Peyer's patch (tissue), 4 donors: ENCODE results near the gene KRTAP13-1. TPM values are rescaled to one million over a fixed set of nuclear protein-coding genes. Genes with fewer than 3 reads are reported as not detected.

Experiments
- DNase-seq, 3 donors: peaks; one replicate each; pipeline ENCODE4 v3.0.0-alpha.2; 2017 to 2019
- H3K27ac ChIP-seq, 4 donors: fragments of 200-600 bp; sonication (generic); one replicate each; pipeline ENCODE4 v1.5.1; 2016 to 2019
- H3K27me3 ChIP-seq, 2 donors: fragments of 200-600 bp; sonication (generic); one replicate each; pipeline ENCODE4 v1.5.1; 2019
- H3K36me3 ChIP-seq, 3 donors: fragments of 200-600 bp; sonication (generic); one replicate each; pipeline ENCODE4 v1.5.1; 2016 to 2019
- H3K4me1 ChIP-seq, 4 donors: fragments of 200-600 bp; sonication (generic); one replicate each; pipeline ENCODE4 v1.5.1; 2016 to 2019
- H3K4me3 ChIP-seq, 4 donors: fragments of 200-600 bp; sonication (generic); 1 replicate in 3 of 4; 2 replicates in 1 of 4; pipeline ENCODE4 v1.5.1; 2016 to 2019; ENCODE audit warnings: mild to moderate bottlenecking in 1 of 4
- H3K9me3 ChIP-seq, 4 donors: fragments of 200-600 bp; sonication (generic); one replicate each; pipeline ENCODE4 v1.5.1; 2016 to 2019; ENCODE audit warnings: mild to moderate bottlenecking in 1 of 4
- CTCF ChIP-seq, 6 experiments: fragments of 450-650 bp in 4 of 6; fragments of 200-600 bp in 2 of 6; sonication (generic) in 1 of 6; IDR thresholded peaks; one replicate each; pipeline ENCODE4 v1.5.1; 2017 to 2019; ENCODE audit warnings: antibody characterized with exemption in 6 of 6, mild to moderate bottlenecking in 3 of 6, moderate library complexity in 1 of 6
- POLR2A ChIP-seq, 2 donors: fragments of 450-650 bp; IDR thresholded peaks; one replicate each; pipeline ENCODE4 v1.5.1; 2017; ENCODE audit warnings: antibody characterized with exemption in 2 of 2, mild to moderate bottlenecking in 2 of 2, moderate library complexity in 2 of 2
- total RNA-seq, 4 donors: library from RNA; depleted of rRNA; stranded (reverse); fragments of >200 nt; gene quantifications; one replicate each; pipeline ENCODE4 v1.1.0, GENCODE V29; 2016

KRTAP13-1 gene
- total RNA-seq = not detected

- Histone ChIP-seq H3K9me3 (no peaks in the 10 kb centered on the region), H3K36me3 (no peaks in the 10 kb centered on the region), H3K4me1 (no peaks in the 10 kb centered on the region), H3K27me3 (no peaks in the 10 kb centered on the region), H3K27ac (no peak within 1 kb of the TSS), H3K4me3 (no peak within 1 kb of the TSS)
- TF ChIP-seq CTCF (IDR thresholded peaks at IDR 0.05) (no peak), POLR2A (IDR thresholded peaks at IDR 0.05) (no peak)
- DNase-seq = no peak
Measured at GRCh38 chr21:30395731-30396130, at the start of gene KRTAP13-1. TSS of gene KRTAP13-1 (plus strand) at chr21:30396031. CDS start at chr21:30396087, 56 bp downstream.

- H3K4me3 ChIP-seq = no peak within 1 kb of the TSS
- TF ChIP-seq POLR2A (IDR thresholded peaks at IDR 0.05) = no peak
- no peak for TF ChIP-seq CTCF (IDR thresholded peaks at IDR 0.05)
- H3K27ac ChIP-seq = no peak within 1 kb of the TSS
- H3K4me1 ChIP-seq = no peaks in the 10 kb centered on the region
- H3K36me3 ChIP-seq = no peaks in the 10 kb centered on the region
- H3K27me3 ChIP-seq = no peaks in the 10 kb centered on the region
- no peak for DNase-seq
- no peaks in the 10 kb centered on the region for H3K9me3 ChIP-seq
Measured at GRCh38 chr21:30348506-30348905, 47.3 kb upstream of the KRTAP13-1 start, which contains the start of gene KRTAP23-1. TSS of gene KRTAP23-1 (minus strand) at chr21:30348606. CDS start at chr21:30348606, 0 bp downstream.

GRCh38 chr21:30349572-30349971 lies 46.3 kb upstream of the KRTAP13-1 start:
- Histone ChIP-seq H3K27ac (no peak overlapping the region), H3K4me1 (no peaks in the 10 kb centered on the region), H3K27me3 (no peaks in the 10 kb centered on the region), H3K9me3 (no peaks in the 10 kb centered on the region), H3K36me3 (no peaks in the 10 kb centered on the region), H3K4me3 (no peak overlapping the region)
- DNase-seq = no peak
- no peak for TF ChIP-seq CTCF (IDR thresholded peaks at IDR 0.05)
- TF ChIP-seq POLR2A (IDR thresholded peaks at IDR 0.05) = no peak

- no peaks in the 10 kb centered on the region for H3K27me3 ChIP-seq
- TF ChIP-seq POLR2A (IDR thresholded peaks at IDR 0.05) = no peak
- no peak for TF ChIP-seq CTCF (IDR thresholded peaks at IDR 0.05)
- no peak overlapping the region for H3K4me3 ChIP-seq
- H3K9me3 ChIP-seq = no peaks in the 10 kb centered on the region
- no peak for DNase-seq
- no peak overlapping the region for H3K27ac ChIP-seq
- H3K4me1 ChIP-seq = no peaks in the 10 kb centered on the region
- no peaks in the 10 kb centered on the region for H3K36me3 ChIP-seq
Measured at GRCh38 chr21:30351534-30351933, 44.3 kb upstream of the KRTAP13-1 start.

- Histone ChIP-seq H3K4me1 (no peaks in the 10 kb centered on the region), H3K9me3 (no peaks in the 10 kb centered on the region), H3K36me3 (no peaks in the 10 kb centered on the region), H3K4me3 (no peak overlapping the region), H3K27me3 (no peaks in the 10 kb centered on the region), H3K27ac (no peak overlapping the region)
- DNase-seq = no peak
- TF ChIP-seq POLR2A (IDR thresholded peaks at IDR 0.05) = no peak
- no peak for TF ChIP-seq CTCF (IDR thresholded peaks at IDR 0.05)
Measured at GRCh38 chr21:30354308-30355005, 41.4 kb upstream of the KRTAP13-1 start.
